ENCODE results near the gene LEKR1. TPM values are rescaled to one million over a fixed set of nuclear protein-coding genes. Genes with fewer than 3 reads are reported as not detected.

Gene LEKR1
- 1 to 10 TPM; 1.0 to 1.7 TPM for total RNA-seq

DNA sequence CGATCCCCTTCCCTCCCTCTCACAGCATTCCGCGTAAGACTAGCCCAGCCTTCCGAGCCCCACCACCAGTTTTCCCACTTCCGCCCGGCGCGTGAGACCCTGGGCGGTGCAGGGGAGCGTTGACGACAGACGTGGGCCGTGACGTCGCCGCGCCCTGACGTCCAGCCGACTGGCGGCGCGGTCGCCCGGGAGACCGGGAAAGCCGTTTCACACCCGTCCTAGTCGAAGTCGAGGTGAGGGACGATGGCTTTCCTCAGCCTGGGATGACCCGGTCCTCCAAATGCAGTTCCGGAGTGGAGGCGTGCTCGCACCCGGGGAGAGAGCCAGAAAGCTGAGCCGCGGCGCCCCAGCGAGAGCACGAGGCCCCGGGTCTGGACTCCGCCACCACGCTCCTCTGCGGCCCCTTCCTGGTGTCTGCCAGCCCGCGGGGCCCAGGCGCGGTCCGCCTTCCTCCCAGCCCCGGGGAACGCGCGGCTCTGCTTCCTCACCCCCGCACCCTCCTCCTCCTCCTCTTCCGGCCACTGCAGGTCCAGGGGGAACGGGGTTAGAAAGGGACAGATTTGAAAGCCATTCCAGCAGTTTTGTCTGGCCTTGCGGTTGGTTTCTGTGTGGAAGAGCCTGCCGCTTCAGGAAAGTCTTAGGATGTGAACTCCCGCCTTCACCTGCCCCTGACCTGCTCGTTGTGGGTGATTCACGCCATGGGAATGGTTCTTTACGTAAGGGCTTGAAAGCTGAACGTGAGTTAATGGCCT is at the start of gene LEKR1:
Gene LEKR1 (plus strand): TSS at position 210 of the 752 bp plus-strand sequence. CDS start 2,977 bp downstream, outside the sequence.
- Mint-ChIP-seq H3K27ac (peak within 1 kb of the TSS; percentile 94), H3K9me3 (no peaks in the 10 kb centered on the region), H3K27me3 (ENCODE audit: low read depth) (no peaks in the 10 kb centered on the region), H3K4me1 (ENCODE audit: low read depth) (peaks cover 32% of the 10 kb centered on the region), H3K4me3 (peak within 1 kb of the TSS; percentile 80 to 90), H3K36me3 (ENCODE audit: insufficient read depth in 2 of 2) (peaks cover 1 to 3% of the 10 kb centered on the region in 2 donors)
- DNase-seq, result peak; percentile 65 to 82
- ATAC-seq (replicated peaks in 1 of 2), result peak; percentile 86 to 94

- Mint-ChIP-seq H3K36me3 (ENCODE audit: insufficient read depth in 2 of 2) (no peaks in the 10 kb centered on the region), H3K9me3 (peaks cover 0 to 1% of the 10 kb centered on the region in 2 donors), H3K27me3 (ENCODE audit: low read depth) (no peaks in the 10 kb centered on the region), H3K27ac (no peak overlapping the region), H3K4me3 (no peak overlapping the region), H3K4me1 (ENCODE audit: low read depth) (no peaks in the 10 kb centered on the region)
- DNase-seq (no peak), ATAC-seq (replicated peaks in 1 of 2) (no peak)
These were observed 49.3 kb upstream of the LEKR1 start for GRCh38 chr3:156776871-156777270.

DNA sequence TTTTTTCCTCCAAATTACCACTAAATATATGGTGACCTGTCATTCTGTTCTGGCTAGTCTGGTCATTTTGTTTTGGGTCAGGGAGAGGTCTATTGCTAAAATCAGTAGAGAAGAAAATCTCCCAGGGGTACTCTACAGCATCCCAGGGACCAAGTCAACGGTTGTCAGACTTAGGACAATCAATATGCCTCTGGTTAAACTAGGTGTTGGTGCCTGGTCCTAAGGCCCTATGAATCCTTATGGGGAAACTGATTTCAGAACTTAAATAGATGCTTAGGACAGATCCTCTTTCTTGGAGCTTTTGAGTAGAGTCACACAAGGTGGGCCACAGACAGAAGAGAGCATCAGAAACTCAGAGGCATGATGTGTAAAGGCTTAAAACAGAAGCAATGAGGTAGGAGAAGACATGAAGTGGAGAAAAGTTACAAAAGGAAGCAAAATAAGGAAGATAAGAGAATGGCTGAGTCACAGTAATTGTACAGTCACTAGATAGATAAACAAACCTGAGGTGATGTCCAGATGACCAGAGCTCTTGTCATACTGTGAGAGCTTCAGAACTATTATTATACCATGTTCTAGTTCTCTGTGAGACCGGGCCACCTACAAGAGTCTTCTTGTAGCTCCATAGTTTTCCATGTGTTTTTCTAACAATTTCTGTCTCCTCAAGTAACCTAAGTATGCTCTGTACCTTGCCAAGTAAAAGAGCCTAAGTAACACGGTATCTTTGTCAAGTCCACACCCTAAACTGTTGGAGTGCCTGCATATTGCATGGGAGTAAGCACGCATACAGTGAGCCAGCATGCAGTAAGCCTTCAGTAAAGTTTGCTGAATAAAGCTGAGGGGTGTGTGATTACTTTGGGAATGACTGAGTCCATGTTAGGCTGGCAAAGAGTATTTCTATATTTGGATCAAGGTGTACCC is 44.6 kb upstream of the LEKR1 start:
- Mint-ChIP-seq H3K4me1 (ENCODE audit: low read depth) (peaks cover 11% of the 10 kb centered on the region), H3K36me3 (ENCODE audit: insufficient read depth in 2 of 2) (no peaks in the 10 kb centered on the region), H3K4me3 (no peak overlapping the region), H3K27ac (no peak overlapping the region), H3K27me3 (ENCODE audit: low read depth) (no peaks in the 10 kb centered on the region), H3K9me3 (no peaks in the 10 kb centered on the region)
- DNase-seq, result no peak
- no peak for ATAC-seq (replicated peaks in 1 of 2)

GRCh38 chr3:156782319-156782718 is 43.8 kb upstream of the LEKR1 start:
- H3K4me3 Mint-ChIP-seq, result no peak overlapping the region

DNA sequence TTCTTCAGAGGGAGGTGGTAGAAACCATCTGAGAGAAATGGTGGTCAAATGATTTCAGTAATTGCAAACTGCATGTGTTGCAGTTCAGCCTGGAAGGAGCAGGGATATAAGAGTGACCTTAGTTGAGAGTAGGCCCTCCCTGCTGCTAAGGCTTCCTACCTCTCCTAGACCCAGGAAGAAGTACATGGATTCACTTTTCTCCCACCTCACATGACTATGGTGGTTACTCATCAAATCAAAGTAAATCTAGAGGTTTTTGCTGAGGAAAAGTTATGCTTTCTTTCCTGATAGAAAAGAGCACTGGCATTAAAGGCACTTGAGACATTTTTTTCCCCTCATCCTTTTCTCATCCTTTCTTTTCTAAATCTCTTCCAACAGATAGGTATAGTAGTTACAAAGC is 43.2 kb upstream of the LEKR1 start:
- no peak for ATAC-seq (replicated peaks in 1 of 2)
- no peaks in the 10 kb centered on the region for H3K9me3 Mint-ChIP-seq

More at GRCh38 chr3:156782319-156782718, 43.8 kb upstream of the LEKR1 start:
- Mint-ChIP-seq H3K9me3 (no peaks in the 10 kb centered on the region), H3K27me3 (ENCODE audit: low read depth) (no peaks in the 10 kb centered on the region), H3K27ac (no peak overlapping the region), H3K36me3 (ENCODE audit: insufficient read depth in 2 of 2) (no peaks in the 10 kb centered on the region), H3K4me1 (ENCODE audit: low read depth) (peaks cover 18% of the 10 kb centered on the region)
- no peak for DNase-seq
- ATAC-seq (replicated peaks in 1 of 2), result no peak

DNA sequence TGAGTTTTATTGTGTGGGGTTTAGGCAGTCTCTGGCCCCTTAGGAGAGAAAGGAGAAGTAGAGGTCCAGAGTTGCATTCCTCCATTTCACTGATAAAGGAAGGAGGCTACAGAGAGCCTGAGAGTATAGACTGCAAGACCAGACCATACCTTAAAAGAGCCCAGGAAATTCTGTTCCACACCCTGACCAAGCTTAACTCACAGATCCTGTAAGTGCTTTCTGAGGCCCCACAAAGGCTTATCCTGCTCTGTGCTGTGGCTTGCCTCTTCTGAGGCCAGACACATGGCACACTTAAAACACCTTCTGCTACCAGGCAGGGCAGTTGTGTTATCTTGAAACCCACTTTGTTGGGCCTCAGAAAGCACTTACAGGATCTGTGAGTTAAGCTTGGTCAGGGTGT is 39.2 kb upstream of the LEKR1 start:
- peak in 1 of 2 donors; percentile 27 for ATAC-seq (replicated peaks in 1 of 2)
- no peaks in the 10 kb centered on the region for H3K9me3 Mint-ChIP-seq
- peaks cover 36% of the 10 kb centered on the region for H3K4me1 Mint-ChIP-seq (ENCODE audit: low read depth)
- no peaks in the 10 kb centered on the region for H3K36me3 Mint-ChIP-seq (ENCODE audit: insufficient read depth in 2 of 2)
- no peaks in the 10 kb centered on the region for H3K27me3 Mint-ChIP-seq (ENCODE audit: low read depth)
- peak overlapping the region; percentile 19 for H3K27ac Mint-ChIP-seq
- DNase-seq, result peak; percentile 10
- peak overlapping the region; percentile 31 to 75 for H3K4me3 Mint-ChIP-seq

More for the DNA sequence above, 43.2 kb upstream of the LEKR1 start:
- peaks cover 24% of the 10 kb centered on the region for H3K4me1 Mint-ChIP-seq (ENCODE audit: low read depth)
- H3K27ac Mint-ChIP-seq, result no peak overlapping the region
- no peaks in the 10 kb centered on the region for H3K36me3 Mint-ChIP-seq (ENCODE audit: insufficient read depth in 2 of 2)
- DNase-seq, result no peak
- no peaks in the 10 kb centered on the region for H3K27me3 Mint-ChIP-seq (ENCODE audit: low read depth)
- H3K4me3 Mint-ChIP-seq, result no peak overlapping the region

DNA sequence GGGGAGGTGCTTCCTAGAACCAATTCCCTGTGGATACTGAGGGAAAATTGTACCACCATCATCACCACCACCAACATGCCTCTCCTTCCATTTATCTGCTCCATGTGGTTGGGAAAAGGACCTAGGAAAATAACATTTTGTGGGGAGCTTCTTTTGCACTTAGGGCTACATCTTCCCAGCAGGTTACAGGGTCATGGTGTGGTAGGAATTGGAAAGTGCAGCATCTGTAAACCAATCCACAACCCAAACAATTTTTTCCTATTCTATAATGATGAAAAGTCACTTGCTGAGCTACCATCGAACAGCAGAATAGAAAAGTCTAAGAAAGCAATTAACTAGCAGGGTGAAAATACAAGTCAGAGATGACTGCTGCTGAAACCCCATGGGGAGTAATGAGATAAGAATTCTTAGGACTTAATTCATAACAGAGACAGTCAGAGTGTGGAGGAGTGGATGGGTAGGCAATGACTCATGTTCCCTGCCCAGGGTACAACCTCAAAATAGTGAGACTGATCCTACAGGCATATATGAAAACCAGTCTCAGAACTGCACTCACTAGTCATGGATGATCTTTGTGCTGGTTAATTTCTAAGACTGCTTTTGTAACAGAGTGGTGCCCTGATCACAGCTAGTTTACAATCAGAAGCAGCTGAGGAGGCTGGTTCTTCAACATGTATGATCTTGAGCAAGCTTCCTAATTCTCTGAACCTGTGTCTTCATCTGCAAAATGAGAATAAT is 38.1 kb upstream of the LEKR1 start:
- no peaks in the 10 kb centered on the region for H3K27me3 Mint-ChIP-seq (ENCODE audit: low read depth)
- H3K4me1 Mint-ChIP-seq (ENCODE audit: low read depth), result peaks cover 47% of the 10 kb centered on the region
- H3K9me3 Mint-ChIP-seq, result no peaks in the 10 kb centered on the region
- peak; percentile 98 to 99 for ATAC-seq (replicated peaks in 1 of 2)
- peak overlapping the region; percentile 58 for H3K27ac Mint-ChIP-seq
- H3K4me3 Mint-ChIP-seq, result peak overlapping the region; percentile 52 to 75
- peaks cover 0 to 2% of the 10 kb centered on the region in 2 donors for H3K36me3 Mint-ChIP-seq (ENCODE audit: insufficient read depth in 2 of 2)
- DNase-seq, result peak; percentile 48 to 56

- Mint-ChIP-seq H3K4me3 (peak overlapping the region in 1 of 2 donors; percentile 75), H3K36me3 (ENCODE audit: insufficient read depth in 2 of 2) (peaks cover 0 to 2% of the 10 kb centered on the region in 2 donors)
These were observed 37.3 kb upstream of the LEKR1 start for GRCh38 chr3:156788846-156789245.

DNA sequence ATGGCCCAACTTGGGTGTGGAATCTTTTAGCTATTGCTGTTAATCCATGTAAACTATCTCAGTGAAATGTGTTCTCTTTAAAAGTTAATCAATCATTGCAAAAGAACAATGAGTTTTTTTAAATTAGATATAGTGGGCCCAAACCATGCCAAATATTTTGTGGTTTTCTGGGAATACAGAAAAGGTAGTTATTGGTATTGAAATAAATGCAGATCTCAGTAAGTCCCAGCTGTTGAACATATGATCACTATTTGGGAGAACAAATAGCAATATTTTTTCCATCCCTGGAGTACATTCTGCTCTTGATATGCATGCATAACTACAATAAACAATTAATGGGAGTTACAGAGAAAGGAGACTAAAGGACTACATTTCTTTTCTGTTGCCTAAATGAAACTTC is 36.0 kb upstream of the LEKR1 start:
- peaks cover 49% of the 10 kb centered on the region for H3K4me1 Mint-ChIP-seq (ENCODE audit: low read depth)
- ATAC-seq (replicated peaks in 1 of 2) (no peak), DNase-seq (no peak)
- H3K9me3 Mint-ChIP-seq, result no peaks in the 10 kb centered on the region
- H3K27ac Mint-ChIP-seq, result no peak overlapping the region
- no peak overlapping the region for H3K4me3 Mint-ChIP-seq
- H3K36me3 Mint-ChIP-seq (ENCODE audit: insufficient read depth in 2 of 2), result peaks cover 0 to 2% of the 10 kb centered on the region in 2 donors
- H3K27me3 Mint-ChIP-seq (ENCODE audit: low read depth), result no peaks in the 10 kb centered on the region

More at GRCh38 chr3:156788846-156789245, 37.3 kb upstream of the LEKR1 start:
- no peak for ATAC-seq (replicated peaks in 1 of 2)
- Mint-ChIP-seq H3K9me3 (no peaks in the 10 kb centered on the region), H3K27me3 (ENCODE audit: low read depth) (no peaks in the 10 kb centered on the region), H3K4me1 (ENCODE audit: low read depth) (peaks cover 53% of the 10 kb centered on the region), H3K27ac (peak overlapping the region; percentile 76)
- DNase-seq, result no peak

- no peak for DNase-seq
- no peak overlapping the region for H3K27ac Mint-ChIP-seq
- no peaks in the 10 kb centered on the region for H3K9me3 Mint-ChIP-seq
- H3K36me3 Mint-ChIP-seq (ENCODE audit: insufficient read depth in 2 of 2), result peaks cover 2 to 4% of the 10 kb centered on the region in 2 donors
- H3K27me3 Mint-ChIP-seq (ENCODE audit: low read depth), result no peaks in the 10 kb centered on the region
- ATAC-seq (replicated peaks in 1 of 2), result no peak
- H3K4me1 Mint-ChIP-seq (ENCODE audit: low read depth), result peaks cover 49% of the 10 kb centered on the region
- H3K4me3 Mint-ChIP-seq, result peak overlapping the region in 1 of 2 donors; percentile 27
These were observed 34.0 kb upstream of the LEKR1 start for GRCh38 chr3:156792114-156792513.

DNA sequence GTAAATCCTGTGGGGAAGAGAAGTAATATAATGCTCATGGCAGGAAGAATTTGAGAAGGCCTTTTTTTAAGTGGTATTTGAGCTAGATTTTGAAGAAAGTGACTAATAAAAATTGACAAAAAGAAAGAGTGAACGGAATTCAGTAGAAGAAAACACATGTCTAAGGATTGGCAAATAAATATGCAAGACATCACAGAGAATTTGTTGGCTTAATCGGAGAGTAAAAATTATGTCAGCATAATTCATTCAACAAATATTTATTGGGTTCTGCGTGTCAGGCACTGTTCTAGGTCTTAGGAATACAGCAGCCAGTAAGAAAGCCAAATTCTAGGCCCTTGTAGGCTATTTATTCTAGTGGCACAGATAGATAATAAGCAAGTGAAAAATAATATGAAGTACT is 33.6 kb upstream of the LEKR1 start:
- DNase-seq (no peak), ATAC-seq (replicated peaks in 1 of 2) (no peak)
- H3K27ac Mint-ChIP-seq, result no peak overlapping the region
- H3K9me3 Mint-ChIP-seq, result no peaks in the 10 kb centered on the region
- H3K27me3 Mint-ChIP-seq (ENCODE audit: low read depth), result no peaks in the 10 kb centered on the region
- H3K36me3 Mint-ChIP-seq (ENCODE audit: insufficient read depth in 2 of 2), result peaks cover 2 to 4% of the 10 kb centered on the region in 2 donors
- peaks cover 45% of the 10 kb centered on the region for H3K4me1 Mint-ChIP-seq (ENCODE audit: low read depth)
- peak overlapping the region in 1 of 2 donors; percentile 27 for H3K4me3 Mint-ChIP-seq

GRCh38 chr3:156792945-156793344 is 33.2 kb upstream of the LEKR1 start:
- DNase-seq (no peak), ATAC-seq (replicated peaks in 1 of 2) (no peak)
- peak overlapping the region; percentile 2 for H3K27ac Mint-ChIP-seq
- peaks cover 2 to 4% of the 10 kb centered on the region in 2 donors for H3K36me3 Mint-ChIP-seq (ENCODE audit: insufficient read depth in 2 of 2)
- peaks cover 41% of the 10 kb centered on the region for H3K4me1 Mint-ChIP-seq (ENCODE audit: low read depth)
- no peaks in the 10 kb centered on the region for H3K9me3 Mint-ChIP-seq
- peak overlapping the region in 1 of 2 donors; percentile 7 for H3K4me3 Mint-ChIP-seq
- no peaks in the 10 kb centered on the region for H3K27me3 Mint-ChIP-seq (ENCODE audit: low read depth)

Measured in activated T-cell treated with anti-CD3 and anti-CD28 coated beads, Interleukin-2, amount 50 U/mL, for 72 hours (primary cell).